Omental fat pad (tissue), 4 donors: Measurements from ENCODE around the gene PRDM16. TPM values are rescaled to one million over a fixed set of nuclear protein-coding genes. Genes with fewer than 3 reads are reported as not detected.

Experiments used
- ATAC-seq: fragments of 150-250 bp; one replicate; pipeline ENCODE4 v1.9.1; 2016; ENCODE audit warnings: mild to moderate bottlenecking, moderate library complexity; ENCODE audit not compliant: low FRiP score
- DNase-seq: peaks from one replicate; pipeline ENCODE4 v3.0.0-alpha.2; 2019; ENCODE audit warnings: low spot score
- total RNA-seq, 4 donors: library from RNA; depleted of rRNA; stranded (reverse); fragments of >200 nt; gene quantifications; one replicate each; pipeline ENCODE4 v1.1.0, GENCODE V29; 2016
- TF ChIP-seq, protein P1 (sequence below), 3 donors: fragments of 450-650 bp; IDR thresholded peaks; one replicate each; pipeline ENCODE4 v1.5.1; 2016 to 2017; ENCODE audit warnings: antibody characterized with exemption in 3 of 3, mild to moderate bottlenecking in 3 of 3, moderate library complexity in 2 of 3

PRDM16 gene
- total RNA-seq, 4 donors from 2014 or later = 0.19 to 3.8 (median 1.8) TPM

GRCh38 chr1:3423896-3424611 lies 355.1 kb downstream of the PRDM16 start:
- DNase-seq = no peak
- TF ChIP-seq, protein P1, sequence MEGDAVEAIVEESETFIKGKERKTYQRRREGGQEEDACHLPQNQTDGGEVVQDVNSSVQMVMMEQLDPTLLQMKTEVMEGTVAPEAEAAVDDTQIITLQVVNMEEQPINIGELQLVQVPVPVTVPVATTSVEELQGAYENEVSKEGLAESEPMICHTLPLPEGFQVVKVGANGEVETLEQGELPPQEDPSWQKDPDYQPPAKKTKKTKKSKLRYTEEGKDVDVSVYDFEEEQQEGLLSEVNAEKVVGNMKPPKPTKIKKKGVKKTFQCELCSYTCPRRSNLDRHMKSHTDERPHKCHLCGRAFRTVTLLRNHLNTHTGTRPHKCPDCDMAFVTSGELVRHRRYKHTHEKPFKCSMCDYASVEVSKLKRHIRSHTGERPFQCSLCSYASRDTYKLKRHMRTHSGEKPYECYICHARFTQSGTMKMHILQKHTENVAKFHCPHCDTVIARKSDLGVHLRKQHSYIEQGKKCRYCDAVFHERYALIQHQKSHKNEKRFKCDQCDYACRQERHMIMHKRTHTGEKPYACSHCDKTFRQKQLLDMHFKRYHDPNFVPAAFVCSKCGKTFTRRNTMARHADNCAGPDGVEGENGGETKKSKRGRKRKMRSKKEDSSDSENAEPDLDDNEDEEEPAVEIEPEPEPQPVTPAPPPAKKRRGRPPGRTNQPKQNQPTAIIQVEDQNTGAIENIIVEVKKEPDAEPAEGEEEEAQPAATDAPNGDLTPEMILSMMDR (IDR thresholded peaks at IDR 0.05) = no peak
- ATAC-seq = no peak

DNA sequence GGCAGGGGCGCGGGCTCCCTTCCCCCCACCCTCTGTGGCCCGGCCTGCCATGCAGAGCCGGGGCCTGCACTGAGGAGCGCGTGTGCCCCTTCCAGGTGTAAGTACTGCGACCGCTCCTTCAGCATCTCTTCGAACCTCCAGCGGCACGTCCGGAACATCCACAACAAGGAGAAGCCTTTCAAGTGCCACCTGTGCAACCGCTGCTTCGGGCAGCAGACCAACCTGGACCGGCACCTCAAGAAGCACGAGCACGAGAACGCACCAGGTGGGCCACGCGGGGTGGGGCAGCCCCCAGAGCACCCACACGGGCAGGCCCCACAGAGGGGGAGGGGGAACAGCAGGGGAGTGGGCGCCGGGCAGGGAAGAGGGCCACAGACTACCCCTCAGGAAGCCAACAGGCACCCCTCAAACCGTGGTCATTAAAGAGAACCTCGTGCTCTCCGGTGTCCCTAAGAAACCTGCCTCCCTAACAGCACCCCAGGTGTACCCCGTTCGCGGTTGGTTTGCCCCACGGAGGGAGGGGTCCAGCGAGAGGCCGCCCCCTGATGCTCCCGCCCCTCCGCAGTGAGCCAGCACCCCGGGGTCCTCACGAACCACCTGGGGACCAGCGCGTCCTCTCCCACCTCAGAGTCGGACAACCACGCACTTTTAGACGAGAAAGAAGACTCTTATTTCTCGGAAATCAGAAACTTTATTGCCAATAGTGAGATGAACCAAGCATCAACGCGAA lies 356.6 kb downstream of the PRDM16 start:
- TF ChIP-seq, protein P1 (IDR thresholded peaks at IDR 0.05) = no peak
- DNase-seq (no peak), ATAC-seq (no peak)

DNA sequence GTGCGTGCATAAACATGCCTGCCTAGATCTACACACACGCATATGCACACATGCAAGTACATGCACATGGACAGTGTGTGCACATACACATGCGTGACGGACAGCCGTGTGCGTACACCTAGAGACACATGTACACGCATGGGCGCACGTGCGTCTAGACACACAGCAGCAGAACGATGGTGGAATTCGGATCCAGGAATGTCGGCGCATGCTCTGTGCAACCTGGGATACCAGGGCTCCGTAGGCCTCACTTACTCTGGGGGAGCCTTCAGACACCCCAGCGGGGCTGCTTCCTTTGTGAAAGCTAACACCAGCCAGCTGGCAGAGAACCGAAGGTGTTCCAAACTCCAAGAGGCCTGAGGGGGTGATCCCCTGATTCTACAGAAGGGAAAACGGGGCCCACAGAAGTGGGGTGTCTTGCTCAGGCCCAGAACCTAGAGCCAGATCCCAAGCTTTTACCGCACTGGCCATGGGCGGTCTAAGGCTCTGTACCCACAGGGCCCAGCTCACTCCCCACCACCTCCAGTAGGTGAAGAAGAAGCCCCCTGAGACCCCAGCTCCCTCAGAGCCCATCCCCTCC lies 358.0 kb downstream of the PRDM16 start:
- TF ChIP-seq, protein P1 (IDR thresholded peaks at IDR 0.05) = no peak
- ATAC-seq (no peak), DNase-seq (no peak)

DNA sequence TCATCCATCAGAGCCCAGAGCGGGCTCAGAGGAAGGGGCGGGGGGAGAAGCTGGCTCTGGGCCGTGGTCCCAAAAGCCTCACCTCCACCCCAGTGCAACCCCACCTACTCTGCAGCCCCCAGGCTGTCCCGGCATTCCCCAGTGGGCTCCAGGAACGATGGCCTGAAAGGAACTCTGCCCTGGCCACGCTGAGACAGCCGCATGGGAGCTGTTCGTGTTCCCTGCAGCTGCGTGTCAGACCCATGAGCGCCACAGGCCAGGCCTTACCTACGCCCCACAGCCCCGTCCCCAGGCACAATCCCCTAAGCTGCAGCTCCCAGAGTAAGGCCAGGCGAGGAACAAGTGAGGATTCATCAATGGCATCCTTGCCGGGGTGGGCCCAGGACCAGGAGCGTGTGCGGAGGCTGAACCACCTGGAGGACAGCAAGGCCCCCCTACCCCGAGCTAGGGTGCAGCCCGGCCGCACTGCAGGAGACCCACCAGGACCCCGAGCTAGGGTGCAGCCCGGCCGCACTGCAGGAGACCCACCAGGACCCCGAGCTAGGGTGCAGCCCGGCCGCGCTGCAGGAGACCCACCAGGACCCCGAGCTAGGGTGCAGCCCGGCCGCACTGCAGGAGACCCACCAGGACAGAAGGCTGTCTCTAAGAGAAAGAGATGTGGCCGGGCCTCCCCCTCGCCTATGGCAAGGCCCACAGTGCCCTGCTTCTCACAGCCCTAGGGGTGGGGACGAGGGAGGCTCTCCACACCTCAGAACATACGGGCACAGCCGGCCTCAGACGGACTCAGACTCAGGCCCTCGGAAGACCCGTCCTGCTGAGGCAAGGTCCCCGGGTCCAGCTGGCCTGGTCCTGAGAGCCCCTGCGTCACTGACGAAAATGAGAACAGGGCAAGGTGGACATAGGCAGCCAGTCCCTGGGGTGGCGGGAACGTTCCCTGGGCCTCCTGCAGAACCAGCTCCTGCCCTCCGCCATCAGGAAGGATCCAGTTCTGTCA lies 359.0 kb downstream of the PRDM16 start:
- TF ChIP-seq, protein P1 (IDR thresholded peaks at IDR 0.05) = no peak
- ATAC-seq = no peak

GRCh38 chr1:3428899-3429298 lies 359.9 kb downstream of the PRDM16 start:
- TF ChIP-seq, protein P1 (IDR thresholded peaks at IDR 0.05) = no peak
- ATAC-seq (no peak), DNase-seq (no peak)

More for the DNA sequence above, 359.0 kb downstream of the PRDM16 start:
- DNase-seq = no peak

GRCh38 chr1:3429320-3429719 lies 360.3 kb downstream of the PRDM16 start:
- no peak for DNase-seq
- ATAC-seq = no peak
- TF ChIP-seq, protein P1 (IDR thresholded peaks at IDR 0.05) = no peak
